ENCODE data around the gene CSNK1D. TPM values are rescaled to one million over a fixed set of nuclear protein-coding genes. Genes with fewer than 3 reads are reported as not detected.

The CSNK1D gene
- total RNA-seq, 4 donors from 2014 or later = 148 to 232 (median 215) TPM

GRCh38 chr17:82205720-82206508 is 67.6 kb downstream of the CSNK1D start:
- peaks cover 0 to 19% (median 5%) of the 10 kb centered on the region in 4 donors for H3K4me1 ChIP-seq
- H3K27me3 ChIP-seq = no peaks in the 10 kb centered on the region
- no peaks in the 10 kb centered on the region for H3K9me3 ChIP-seq
- TF ChIP-seq POLR2A (IDR thresholded peaks at IDR 0.05) = peak; percentile 80 to 82
- TF ChIP-seq, protein P1, sequence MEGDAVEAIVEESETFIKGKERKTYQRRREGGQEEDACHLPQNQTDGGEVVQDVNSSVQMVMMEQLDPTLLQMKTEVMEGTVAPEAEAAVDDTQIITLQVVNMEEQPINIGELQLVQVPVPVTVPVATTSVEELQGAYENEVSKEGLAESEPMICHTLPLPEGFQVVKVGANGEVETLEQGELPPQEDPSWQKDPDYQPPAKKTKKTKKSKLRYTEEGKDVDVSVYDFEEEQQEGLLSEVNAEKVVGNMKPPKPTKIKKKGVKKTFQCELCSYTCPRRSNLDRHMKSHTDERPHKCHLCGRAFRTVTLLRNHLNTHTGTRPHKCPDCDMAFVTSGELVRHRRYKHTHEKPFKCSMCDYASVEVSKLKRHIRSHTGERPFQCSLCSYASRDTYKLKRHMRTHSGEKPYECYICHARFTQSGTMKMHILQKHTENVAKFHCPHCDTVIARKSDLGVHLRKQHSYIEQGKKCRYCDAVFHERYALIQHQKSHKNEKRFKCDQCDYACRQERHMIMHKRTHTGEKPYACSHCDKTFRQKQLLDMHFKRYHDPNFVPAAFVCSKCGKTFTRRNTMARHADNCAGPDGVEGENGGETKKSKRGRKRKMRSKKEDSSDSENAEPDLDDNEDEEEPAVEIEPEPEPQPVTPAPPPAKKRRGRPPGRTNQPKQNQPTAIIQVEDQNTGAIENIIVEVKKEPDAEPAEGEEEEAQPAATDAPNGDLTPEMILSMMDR (IDR thresholded peaks at IDR 0.05) = peak; percentile 88 to 96 (median 96)
- peak; percentile 88 to 95 (median 89) for DNase-seq
- H3K4me3 ChIP-seq = no peak overlapping the region
- H3K36me3 ChIP-seq = no peaks in the 10 kb centered on the region
- peak overlapping the region; percentile 78 to 81 (median 80) for H3K27ac ChIP-seq

GRCh38 chr17:82204831-82205719 is 68.4 kb downstream of the CSNK1D start:
- Histone ChIP-seq H3K4me1 (peaks cover 0 to 19% (median 5%) of the 10 kb centered on the region in 4 donors), H3K27ac (peak overlapping the region; percentile 78 to 81 (median 80)), H3K27me3 (no peaks in the 10 kb centered on the region), H3K36me3 (no peaks in the 10 kb centered on the region), H3K9me3 (no peaks in the 10 kb centered on the region), H3K4me3 (no peak overlapping the region)
- TF ChIP-seq POLR2A (IDR thresholded peaks at IDR 0.05) = no peak
- TF ChIP-seq, protein P1 (IDR thresholded peaks at IDR 0.05) = no peak
- DNase-seq = no peak

DNA sequence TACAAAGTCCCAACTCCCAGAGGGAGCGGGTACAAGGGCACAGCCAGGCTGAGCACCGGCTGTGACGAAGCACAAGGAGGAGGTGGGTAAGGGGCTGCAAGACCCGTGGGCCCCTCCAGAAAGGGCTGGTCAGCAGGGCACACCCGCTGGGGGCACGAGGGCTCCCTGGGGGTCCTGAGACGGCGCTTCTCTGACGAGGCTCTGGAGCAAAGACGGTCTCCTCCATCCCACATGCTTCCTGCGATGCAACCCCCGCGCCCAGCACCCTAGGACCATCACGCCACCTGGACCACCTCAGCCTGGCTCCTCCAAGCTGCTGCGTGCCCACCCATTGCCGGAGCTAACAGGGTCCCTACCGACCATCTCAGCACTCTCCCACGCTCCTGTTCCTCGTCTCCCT is 69.6 kb downstream of the CSNK1D start:
- no peak overlapping the region for H3K27ac ChIP-seq
- no peak for TF ChIP-seq POLR2A (IDR thresholded peaks at IDR 0.05)
- TF ChIP-seq, protein P1 (IDR thresholded peaks at IDR 0.05) = no peak

GRCh38 chr17:82202981-82203380 is 70.5 kb downstream of the CSNK1D start:
- Histone ChIP-seq H3K36me3 (no peaks in the 10 kb centered on the region), H3K4me3 (no peak overlapping the region), H3K9me3 (no peaks in the 10 kb centered on the region), H3K27ac (no peak overlapping the region), H3K4me1 (peaks cover 0 to 19% (median 5%) of the 10 kb centered on the region in 4 donors), H3K27me3 (no peaks in the 10 kb centered on the region)
- no peak for TF ChIP-seq POLR2A (IDR thresholded peaks at IDR 0.05)
- TF ChIP-seq, protein P1 (IDR thresholded peaks at IDR 0.05) = no peak
- DNase-seq = no peak

More for the DNA sequence above, 69.6 kb downstream of the CSNK1D start:
- peaks cover 0 to 19% (median 5%) of the 10 kb centered on the region in 4 donors for H3K4me1 ChIP-seq
- no peaks in the 10 kb centered on the region for H3K36me3 ChIP-seq
- H3K4me3 ChIP-seq = no peak overlapping the region
- H3K9me3 ChIP-seq = no peaks in the 10 kb centered on the region
- no peak for DNase-seq
- H3K27me3 ChIP-seq = no peaks in the 10 kb centered on the region

GRCh38 chr17:82201498-82201910 is 72.0 kb downstream of the CSNK1D start:
- TF ChIP-seq, protein P1 (IDR thresholded peaks at IDR 0.05) = no peak
- no peak for TF ChIP-seq POLR2A (IDR thresholded peaks at IDR 0.05)
- Histone ChIP-seq H3K36me3 (peaks cover 0 to 4% (median 0%) of the 10 kb centered on the region in 3 donors), H3K27me3 (no peaks in the 10 kb centered on the region), H3K9me3 (no peaks in the 10 kb centered on the region), H3K27ac (peak overlapping the region in 1 of 4 donors; percentile 17), H3K4me1 (peaks cover 0 to 15% (median 5%) of the 10 kb centered on the region in 4 donors), H3K4me3 (no peak overlapping the region)
- DNase-seq = peak in 1 of 3 donors; percentile 58
